ENCODE data around the gene B4GALT2.

GRCh38 chr1:43934986-43935324 is 44.1 kb upstream of the B4GALT2 start:
- TF ChIP-seq THRAP3 (IDR thresholded peaks at IDR 0.05; ENCODE audit: borderline replicate concordance) = no peak
- TF ChIP-seq ZFP91 (CRISPR knock-in tag; IDR thresholded peaks at IDR 0.05) = no peak
- no peak for TF ChIP-seq CTCF (IDR thresholded peaks at IDR 0.05 in 2 of 3, conservative IDR thresholded peaks at IDR 0.05 in 1 of 3; ENCODE audit: insufficient read depth in 2 of 3, low read depth in 1 of 3, low read length in 3 of 3)
- TF ChIP-seq MYNN (IDR thresholded peaks at IDR 0.05) = no peak
- TF ChIP-seq MYNN (CRISPR knock-in tag; IDR thresholded peaks at IDR 0.05) = no peak
- TF ChIP-seq SRSF9 (IDR thresholded peaks at IDR 0.05; ENCODE audit: borderline replicate concordance, low read depth, low read length) = no peak
- TF ChIP-seq ZBTB33 (CRISPR knock-in tag; IDR thresholded peaks at IDR 0.05) = no peak
- TF ChIP-seq POLR2A (conservative IDR thresholded peaks at IDR 0.05) = no peak
- TF ChIP-seq USF2 (CRISPR knock-in tag; IDR thresholded peaks at IDR 0.05) = no peak
- no peak for TF ChIP-seq ARID3B (CRISPR knock-in tag; IDR thresholded peaks at IDR 0.05; ENCODE audit: borderline replicate concordance)
- TF ChIP-seq EP300 (IDR thresholded peaks at IDR 0.05; ENCODE audit: low read length) = no peak

Data from K562 (cell line).